Left kidney (tissue), 2 donors: Measurements from ENCODE around the gene MLLT1. TPM values are rescaled to one million over a fixed set of nuclear protein-coding genes. Genes with fewer than 3 reads are reported as not detected.

Experiments
- DNase-seq: peaks from one replicate; pipeline ENCODE4 v3.0.0-alpha.2; 2013
- polyA plus RNA-seq: library from polyadenylated mRNA; unstranded; fragments of 120-200 nt; gene quantifications from one replicate; pipeline ENCODE4 v1.2.1, GENCODE V29; 2013; ENCODE audit not compliant: insufficient read length

The MLLT1 gene
- polyA plus RNA-seq, 1 donor = 67.6 TPM

- no peak for DNase-seq
These were observed 57.7 kb downstream of the MLLT1 start for GRCh38 chr19:6221878-6222746.

- DNase-seq = no peak
These were observed 58.4 kb downstream of the MLLT1 start for GRCh38 chr19:6221220-6221877.

DNA sequence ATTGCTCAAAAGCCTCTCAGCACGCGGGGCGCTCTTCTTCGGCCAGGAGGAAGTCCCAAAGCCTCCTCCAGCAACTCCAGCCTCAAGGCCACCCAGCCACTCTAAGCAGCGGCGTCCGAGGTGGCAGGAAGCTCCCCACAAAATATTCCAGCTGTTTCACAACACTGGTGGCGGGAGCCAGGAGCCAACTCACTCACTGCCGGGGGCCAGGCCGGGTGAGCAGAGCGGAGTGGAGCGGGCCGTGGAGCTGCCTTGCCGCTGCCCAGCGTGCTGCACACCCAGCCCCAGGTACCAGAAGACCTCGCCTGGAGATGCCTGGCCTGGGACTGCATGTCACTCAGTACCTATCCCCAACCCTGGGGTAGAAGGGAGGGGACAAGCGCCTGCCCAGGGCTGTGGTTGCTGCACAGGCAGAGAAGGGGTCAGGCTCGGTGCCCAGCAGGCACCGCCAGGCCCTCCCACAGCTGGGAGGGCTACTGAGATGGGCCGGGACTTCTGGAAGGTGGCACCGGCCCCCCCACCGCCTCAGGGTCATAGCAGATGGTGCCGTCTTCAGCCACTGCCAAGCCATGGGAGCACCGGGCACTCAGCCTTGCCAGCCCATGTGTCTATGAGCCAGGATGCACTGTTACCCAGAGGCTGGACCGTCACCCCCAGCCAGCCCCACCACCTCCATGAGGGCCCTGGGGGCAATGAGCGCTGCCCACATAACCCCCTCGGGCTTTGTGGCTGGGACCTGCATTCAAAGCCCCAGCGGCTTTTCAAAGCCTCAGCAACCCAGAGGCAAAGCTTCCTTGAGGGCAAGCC lies 59.2 kb downstream of the MLLT1 start:
- DNase-seq = no peak

DNA sequence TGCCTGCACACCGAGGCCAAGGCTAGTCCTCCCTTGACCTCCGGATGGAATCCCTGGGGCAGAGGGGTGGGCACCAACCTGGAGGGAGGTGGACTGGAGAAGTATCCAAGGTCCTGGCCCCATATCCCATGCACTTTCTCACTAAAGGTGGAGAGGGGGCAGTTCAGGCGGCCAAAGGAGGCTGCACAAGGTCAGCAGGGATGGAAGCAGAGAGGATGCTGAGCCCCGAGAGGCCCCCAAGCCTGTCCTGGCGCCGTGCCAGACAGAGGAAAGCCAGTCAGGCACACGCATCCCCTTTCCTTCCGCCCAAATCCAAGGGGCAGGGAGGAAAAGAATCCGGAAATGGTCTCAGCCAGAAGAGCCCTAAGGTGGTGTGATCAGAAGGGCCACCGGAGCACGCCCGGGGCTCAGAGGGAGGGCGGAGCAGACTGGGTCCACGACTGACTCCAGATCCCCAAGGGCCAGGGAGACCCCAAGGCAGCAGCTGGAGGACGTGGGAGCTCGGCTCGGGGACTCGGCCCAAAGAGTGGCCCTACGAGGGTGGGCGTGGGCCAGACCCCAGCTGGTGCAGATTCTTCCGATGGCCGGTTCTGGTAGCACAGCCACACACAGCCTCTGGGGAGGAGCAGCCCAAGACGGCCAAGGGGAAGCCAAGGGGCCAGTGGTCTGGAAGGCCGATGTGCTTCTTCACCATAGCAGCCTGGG lies 60.0 kb downstream of the MLLT1 start:
- no peak for DNase-seq

DNA sequence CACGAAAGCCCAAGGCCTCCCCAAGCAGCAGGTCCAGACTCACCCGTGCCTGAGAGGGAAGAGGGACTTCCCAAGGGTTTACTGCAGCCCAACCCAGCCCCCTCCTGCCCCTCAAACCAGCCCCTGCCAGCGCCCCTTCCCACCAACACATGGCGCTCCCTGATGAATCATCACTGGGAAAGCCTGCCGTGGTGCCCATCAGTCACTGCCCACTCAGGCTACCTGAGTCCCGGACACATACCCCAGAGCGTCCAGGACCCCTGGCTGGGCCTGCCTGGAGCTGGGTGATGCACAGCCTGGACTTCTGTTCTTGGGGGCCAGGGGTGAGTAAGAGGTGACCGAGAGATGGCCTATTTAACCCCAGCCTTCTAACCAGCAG lies 60.6 kb downstream of the MLLT1 start:
- no peak for DNase-seq

- peak; percentile 87 for DNase-seq
These were observed 61.2 kb downstream of the MLLT1 start for GRCh38 chr19:6218491-6219146.

DNA sequence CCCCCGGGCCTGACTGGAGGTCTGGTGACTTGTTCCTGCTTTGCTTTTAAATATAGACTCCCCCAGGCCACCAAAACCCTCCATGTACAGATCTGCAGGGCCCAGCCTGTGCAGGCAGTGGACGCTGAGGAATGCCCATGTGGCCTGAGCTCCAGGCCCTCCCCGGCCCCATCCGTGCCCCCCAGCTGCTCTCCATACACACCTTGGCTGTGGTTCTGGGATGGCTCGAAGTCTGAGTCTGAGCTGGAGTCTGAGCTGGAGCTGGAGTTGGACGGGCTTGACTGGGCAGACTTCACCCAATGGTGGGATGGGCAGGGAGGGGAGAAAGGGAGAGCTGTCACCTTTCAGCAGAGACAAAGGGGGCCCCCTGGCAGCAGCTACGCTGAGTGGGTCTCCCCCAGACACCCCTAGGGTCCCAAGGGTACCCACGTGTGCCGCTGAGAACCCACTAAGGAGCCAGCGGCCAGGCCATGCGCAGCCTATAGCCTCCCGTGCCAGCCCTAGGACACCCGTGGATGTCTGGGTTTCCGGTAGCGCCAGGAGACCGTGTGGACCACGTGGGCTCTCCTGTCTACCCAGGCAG lies 61.9 kb downstream of the MLLT1 start:
- DNase-seq = no peak

DNA sequence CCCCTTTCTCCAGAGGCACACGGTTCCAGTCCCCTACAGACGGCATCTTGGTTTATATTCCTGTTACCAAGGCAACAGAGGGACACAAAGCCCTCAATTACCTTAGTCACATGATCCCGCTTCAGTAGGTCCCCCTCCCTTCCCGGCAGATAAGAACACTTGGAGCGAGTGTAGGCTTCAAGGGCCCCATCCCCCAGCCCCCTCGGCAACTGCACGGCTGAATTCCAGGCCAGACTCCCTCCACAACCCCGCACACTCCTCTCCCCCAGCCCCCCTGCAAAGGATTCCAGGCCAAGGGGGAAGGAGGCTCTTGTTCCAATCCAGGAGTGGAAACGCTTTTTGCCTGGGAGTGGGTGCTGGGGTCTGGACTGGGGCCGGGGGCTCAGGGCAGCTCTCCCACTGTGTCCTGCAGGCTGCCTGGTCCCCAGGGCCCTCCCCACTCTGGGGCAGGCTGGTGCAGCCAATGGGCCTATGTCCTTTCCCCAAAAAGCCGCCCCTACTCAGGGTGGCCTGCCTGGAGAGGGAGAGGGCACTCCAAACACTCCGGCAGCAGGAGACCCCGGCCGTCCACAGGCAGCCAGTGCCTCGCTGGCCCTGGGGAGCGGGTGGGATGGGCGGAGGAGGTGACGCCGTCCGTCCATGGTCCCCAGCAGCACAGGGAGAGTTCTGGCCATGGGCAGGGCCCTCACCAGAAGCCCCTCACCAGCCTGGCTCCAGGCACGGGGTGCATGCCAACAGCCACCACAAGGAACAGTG lies 62.6 kb downstream of the MLLT1 start:
- DNase-seq = peak; percentile 95

GRCh38 chr19:6216236-6216995 lies 63.4 kb downstream of the MLLT1 start:
- DNase-seq = no peak

DNA sequence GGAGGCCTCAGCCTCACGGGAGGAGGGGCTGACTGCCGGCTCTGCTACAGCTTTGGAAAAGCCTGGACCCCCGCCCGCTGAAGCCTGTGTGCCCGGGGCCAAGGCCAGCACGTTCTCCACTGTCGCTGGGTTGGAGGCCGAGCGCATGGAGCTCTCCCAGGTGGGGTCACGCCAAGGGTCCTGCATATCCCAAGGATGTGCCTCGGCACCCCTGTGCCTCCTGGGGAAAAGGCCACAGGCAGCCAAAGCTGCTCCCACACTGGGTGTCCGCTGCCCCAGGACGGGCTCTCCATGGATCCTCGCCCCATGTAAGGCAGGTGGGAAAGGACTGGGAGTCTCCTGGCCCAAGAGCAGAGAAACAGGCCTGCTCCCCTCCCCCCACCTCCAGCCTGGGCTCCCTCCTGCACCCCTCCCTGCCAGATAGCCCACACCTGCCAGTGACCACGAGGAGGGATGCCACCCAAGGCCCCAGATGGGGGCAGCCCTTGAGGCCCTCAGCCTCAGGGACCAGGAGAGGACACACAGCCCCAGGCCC lies 64.0 kb downstream of the MLLT1 start:
- no peak for DNase-seq

DNA sequence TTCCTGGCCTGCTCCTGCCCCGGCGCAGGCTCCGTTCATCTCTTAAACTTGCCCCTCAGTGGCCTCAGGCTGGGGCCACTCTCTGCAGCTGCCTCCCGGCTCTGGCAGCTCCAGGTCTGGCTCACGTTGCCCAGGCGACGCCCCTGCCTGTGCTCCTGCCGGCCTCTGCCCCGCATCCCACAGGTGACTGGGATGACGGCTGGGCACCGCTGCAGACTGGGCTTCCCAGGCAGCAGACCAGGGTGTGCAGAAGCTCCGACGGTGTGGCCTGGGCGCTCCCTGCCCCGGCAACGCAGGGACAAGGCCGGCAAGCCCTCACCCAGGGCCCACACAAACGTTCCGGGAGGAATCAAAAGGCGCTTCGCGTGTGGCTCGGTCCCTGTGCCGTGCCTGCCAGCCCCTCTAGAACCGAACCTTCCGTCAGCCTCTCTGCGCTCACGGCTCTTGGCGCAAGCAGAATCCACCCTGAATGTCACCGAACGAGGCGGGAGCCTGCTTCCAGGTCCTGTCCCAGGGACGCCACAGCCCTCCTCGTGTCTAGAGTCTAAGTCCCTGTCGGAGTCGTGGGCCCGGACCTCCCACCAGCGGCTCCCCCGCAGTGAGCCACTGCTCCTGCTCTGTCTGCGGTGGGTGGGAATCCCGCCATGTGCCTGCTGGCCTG lies 64.8 kb downstream of the MLLT1 start:
- DNase-seq = no peak

DNA sequence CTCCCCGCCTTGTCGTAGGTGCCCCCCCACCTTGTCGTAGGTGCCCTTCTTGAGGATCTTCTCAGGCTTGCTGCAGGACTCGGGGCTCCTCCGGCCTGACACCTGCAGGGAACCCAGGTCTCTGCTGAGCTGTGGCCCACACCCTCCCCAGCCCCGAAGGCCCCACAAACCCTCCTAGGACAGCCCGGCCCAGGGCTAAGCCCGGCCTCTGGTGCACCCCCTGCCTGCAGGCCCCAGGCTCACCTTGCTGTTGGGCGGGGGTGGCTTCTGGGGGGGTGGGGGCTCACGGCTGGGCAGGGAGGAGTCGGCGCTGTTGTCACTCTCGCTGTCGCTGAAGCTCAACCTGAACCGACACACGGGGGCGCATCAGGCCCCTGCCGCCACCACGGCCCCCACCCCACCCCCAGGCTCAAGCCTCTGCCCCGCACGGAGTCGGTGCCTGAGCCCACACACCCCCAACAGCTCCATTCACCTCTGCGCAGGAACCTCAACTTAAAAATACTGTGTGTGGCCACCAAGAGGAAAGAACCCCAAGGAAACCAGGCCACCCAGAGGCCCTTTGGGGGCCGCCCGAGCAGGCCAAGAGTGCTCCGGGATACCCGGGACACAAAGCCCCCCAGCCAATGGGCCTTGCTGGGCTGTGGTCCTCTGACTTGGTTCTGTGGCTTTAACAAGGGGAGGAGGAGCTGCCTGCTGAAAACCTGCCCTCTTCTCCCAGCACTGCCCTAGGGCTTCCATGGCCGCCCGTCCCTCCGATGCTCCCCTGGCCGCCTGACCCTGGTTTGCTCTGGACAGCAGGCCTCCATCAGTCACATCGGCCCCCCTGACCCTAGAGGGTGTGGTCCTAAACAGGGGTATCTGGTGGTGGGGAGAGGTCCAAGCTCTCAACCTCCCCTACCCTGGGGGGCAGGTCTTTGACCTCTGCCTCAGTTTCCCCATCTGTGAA lies 65.8 kb downstream of the MLLT1 start:
- no peak for DNase-seq

DNA sequence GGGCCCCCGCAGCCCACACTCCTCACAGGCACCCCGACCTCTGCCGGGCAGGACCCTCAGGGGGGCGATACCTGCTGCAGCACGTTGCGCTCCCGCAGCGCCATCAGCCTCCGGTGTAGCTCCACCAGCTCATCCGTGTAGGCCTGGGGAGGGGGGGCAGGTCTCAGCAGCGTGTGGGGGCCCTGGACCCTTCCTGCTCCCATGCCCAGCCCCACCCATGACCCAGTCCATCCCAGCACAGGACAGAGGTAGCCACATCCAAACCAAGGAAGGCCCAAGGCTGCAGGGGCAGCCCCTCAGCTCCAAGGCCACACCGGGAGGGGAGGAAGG lies 66.5 kb downstream of the MLLT1 start:
- no peak for DNase-seq

DNA sequence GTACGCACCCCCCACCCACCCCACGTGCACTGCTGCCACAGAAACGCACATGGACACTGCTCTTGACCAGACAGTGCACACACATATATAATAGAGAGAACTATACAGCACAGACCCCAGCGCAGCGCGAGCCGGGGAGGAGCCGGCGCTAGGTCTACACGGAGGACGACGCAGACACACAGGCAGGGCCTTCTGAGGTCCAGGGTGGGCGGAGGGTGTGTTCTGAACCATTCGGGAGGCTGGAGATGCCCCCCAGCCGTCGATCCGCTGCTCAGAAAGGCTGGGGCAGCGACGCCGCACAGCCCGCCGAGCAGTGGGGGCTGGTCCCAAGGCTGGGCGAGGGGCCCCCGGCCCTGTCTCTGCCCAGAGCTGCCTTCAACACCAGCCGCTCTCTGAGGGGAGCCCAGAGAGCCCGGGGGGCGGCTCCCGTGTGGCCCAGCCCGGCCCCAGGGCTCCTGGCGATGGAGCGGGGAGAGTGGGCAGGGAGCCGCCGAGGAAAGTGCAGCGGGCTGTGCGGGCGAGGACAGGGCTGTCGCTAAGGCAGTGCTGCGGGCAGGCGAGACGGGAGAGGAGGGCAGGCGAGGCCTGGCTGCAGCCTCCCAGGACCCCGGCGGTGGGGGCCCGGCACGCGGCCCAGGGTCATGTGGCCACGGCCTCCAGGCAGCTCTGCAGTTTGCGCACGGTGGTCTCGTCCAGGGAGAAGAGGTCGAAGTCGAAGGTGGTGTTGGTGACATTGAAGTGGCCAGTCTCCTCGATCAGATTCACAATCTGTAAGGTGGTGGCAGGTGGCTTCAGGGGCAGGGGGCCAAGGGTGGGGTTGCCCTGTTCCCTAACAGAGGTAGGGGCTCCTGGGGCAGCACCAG lies 67.1 kb downstream of the MLLT1 start:
- no peak for DNase-seq

- DNase-seq = no peak
These were observed 68.0 kb downstream of the MLLT1 start for GRCh38 chr19:6211632-6212402.
